Activated B cell treated with CpG ODN at 0.5 μM for 24 hours (primary cell): Measurements from ENCODE around the gene TFR2. TPM values are rescaled to one million over a fixed set of nuclear protein-coding genes. Genes with fewer than 3 reads are reported as not detected.

ENCODE experiments used
- ATAC-seq: fragments of 200-7000 bp; cut with Tn5 transposase; one replicate; pipeline ENCODE4 v1.10.0; 2021; ENCODE audit warnings: low read depth, mild to moderate bottlenecking, moderate library complexity
- CTCF ChIA-PET: fragments of 350-600 bp; sonication (Branson Sonifier 250); formaldehyde crosslinking; loops from one replicate; lab custom pipeline; 2021; ENCODE audit warnings: antibody characterized with exemption; lab: Charles Lee
- POLR2A ChIA-PET: fragments of 350-600 bp; sonication (Branson Sonifier 250); formaldehyde crosslinking; loops from one replicate; lab custom pipeline; 2021; ENCODE audit warnings: antibody characterized with exemption; lab: Charles Lee
- DNase-seq: peaks from one replicate; pipeline ENCODE4 v3.0.0; 2022
- H3K27ac Mint-ChIP-seq: one replicate; pipeline ENCODE4 v1.8.0; 2020; ENCODE audit warnings: mixed read lengths
- H3K27me3 Mint-ChIP-seq: one replicate; pipeline ENCODE4 v1.8.0; 2021; ENCODE audit warnings: mixed read lengths
- H3K36me3 Mint-ChIP-seq: one replicate; pipeline ENCODE4 v1.8.0; 2021; ENCODE audit warnings: low read depth, mixed read lengths
- H3K4me1 Mint-ChIP-seq: one replicate; pipeline ENCODE4 v1.8.0; 2021; ENCODE audit warnings: mixed read lengths
- H3K4me3 Mint-ChIP-seq: one replicate; pipeline ENCODE4 v1.8.0; 2020; ENCODE audit warnings: mild to moderate bottlenecking, mixed read lengths
- H3K9me3 Mint-ChIP-seq: one replicate; pipeline ENCODE4 v1.8.0; 2020; ENCODE audit warnings: mixed read lengths
- CTCF ChIP-seq: fragments of 200-600 bp; IDR thresholded peaks from one replicate; pipeline ENCODE4 v1.8.0; 2022; ENCODE audit warnings: antibody characterized with exemption, mild to moderate bottlenecking
- intact Hi-C: fragments of 100-400 bp; cut with micrococcal nuclease; formaldehyde crosslinking; loops from one replicate; pipeline ENCODE4 v1.15.1; 2024
- total RNA-seq: library from RNA; stranded (reverse); gene quantifications from 2 replicates; pipeline ENCODE4 v1.2.3, GENCODE V29; 2022

Gene TFR2
- total RNA-seq, 1 donor from 2014 or later = 7.5 TPM

DNA sequence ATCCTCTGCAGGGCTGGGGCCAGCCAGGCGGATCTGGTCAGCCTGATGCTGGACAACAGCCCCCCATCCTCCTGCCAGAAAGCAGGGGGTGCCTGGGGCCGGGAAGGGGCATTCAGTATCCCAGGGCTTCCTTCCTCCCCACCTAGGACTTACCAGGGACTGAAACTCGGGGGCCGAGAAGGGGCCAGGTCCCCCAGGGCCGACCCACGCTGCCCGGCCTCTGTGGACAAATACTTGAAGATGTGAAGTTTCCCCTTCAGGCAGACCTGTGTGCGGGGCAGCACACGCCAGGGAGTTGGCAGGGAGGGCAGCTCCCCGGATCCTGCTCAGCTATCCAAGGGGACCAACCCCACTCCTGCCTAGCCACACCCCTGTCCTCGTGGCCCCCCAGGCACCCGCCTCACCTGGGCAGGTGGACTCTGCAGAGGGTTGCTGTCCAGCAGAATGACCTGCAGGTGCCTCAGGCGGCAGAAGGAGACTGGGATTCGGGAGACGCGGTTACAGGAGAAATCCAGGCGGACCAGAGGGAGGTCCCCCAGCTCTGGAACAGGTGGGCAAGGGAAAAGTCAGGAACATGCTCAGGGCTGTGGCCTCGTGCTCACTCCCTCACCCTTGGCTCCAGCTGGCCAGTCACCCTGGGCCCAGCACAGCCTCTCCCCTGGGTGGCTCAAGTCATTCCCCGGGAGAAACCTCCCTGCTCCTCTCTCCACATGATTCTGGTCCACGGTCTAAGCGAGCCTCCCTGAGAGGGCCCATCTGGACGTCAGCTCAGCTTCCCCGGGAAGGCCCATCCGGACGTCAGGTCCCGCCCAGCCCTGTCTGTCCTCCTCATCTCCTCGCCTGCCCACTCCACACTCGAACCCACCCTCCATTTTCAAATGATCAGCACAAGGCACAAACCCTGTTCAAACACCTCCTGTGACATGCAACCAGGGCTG, 62.8 kb downstream of the TFR2 start:
- no peaks in the 10 kb centered on the region for H3K9me3 Mint-ChIP-seq
- H3K27ac Mint-ChIP-seq = no peak overlapping the region
- ATAC-seq (no peak), DNase-seq (no peak)
- intact Hi-C loops = no loop called here
- TF ChIP-seq CTCF = no peak
- peaks cover 14% of the 10 kb centered on the region for H3K4me1 Mint-ChIP-seq
- POLR2A ChIA-PET = interaction anchor here (0.6 to 1.3 kb wide), 4 partner anchors 8 to 119 kb away, joined by 3 to 5 read pairs (median 4); partner anchors contain the start of genes FBXO24 and MOSPD3
- H3K27me3 Mint-ChIP-seq = no peaks in the 10 kb centered on the region
- CTCF ChIA-PET = no interaction called here
- no peak overlapping the region for H3K4me3 Mint-ChIP-seq
- peaks cover 29% of the 10 kb centered on the region for H3K36me3 Mint-ChIP-seq

DNA sequence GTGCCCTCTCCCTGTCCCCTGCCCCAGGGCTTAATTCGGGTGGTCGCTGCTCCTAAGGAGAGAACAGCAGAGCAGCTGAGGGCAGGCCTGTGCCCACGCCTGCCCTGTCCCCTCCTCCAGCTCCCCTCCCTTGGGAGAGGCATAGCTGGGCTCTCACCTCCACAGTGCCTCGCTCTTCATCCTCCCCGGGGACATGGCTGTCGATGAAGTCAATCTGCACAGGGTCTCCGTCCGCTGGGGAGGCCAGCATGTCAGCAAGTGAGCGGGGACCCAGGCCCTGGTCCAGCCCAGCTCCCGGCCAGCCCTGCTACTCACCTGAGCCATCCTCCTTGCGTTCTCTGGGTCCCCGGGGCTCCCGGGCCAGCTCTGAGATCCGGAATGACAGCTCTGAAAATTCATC, 63.8 kb downstream of the TFR2 start:
- no peaks in the 10 kb centered on the region for H3K9me3 Mint-ChIP-seq
- H3K4me3 Mint-ChIP-seq = no peak overlapping the region
- ATAC-seq = no peak
- ChIA-PET POLR2A (interaction anchor here (0.5 to 1.3 kb wide), 4 partner anchors 9 to 196 kb away, joined by 3 to 5 read pairs (median 3); partner anchors contain the start of genes FBXO24 and MOSPD3), CTCF (no interaction called here)
- DNase-seq = no peak
- H3K4me1 Mint-ChIP-seq = peaks cover 4% of the 10 kb centered on the region
- H3K27ac Mint-ChIP-seq = no peak overlapping the region
- no peaks in the 10 kb centered on the region for H3K27me3 Mint-ChIP-seq
- intact Hi-C loops = no loop called here
- peaks cover 30% of the 10 kb centered on the region for H3K36me3 Mint-ChIP-seq
- TF ChIP-seq CTCF = no peak

- no peak for TF ChIP-seq CTCF
- DNase-seq = no peak
- POLR2A ChIA-PET = interaction anchor here (1.2 to 1.3 kb wide), 2 partner anchors 9 to 35 kb away, joined by 3 to 5 read pairs; partner anchors contain the start of genes FBXO24 and MOSPD3
- intact Hi-C loops = no loop called here
- peaks cover 3% of the 10 kb centered on the region for H3K4me1 Mint-ChIP-seq
- H3K27me3 Mint-ChIP-seq = no peaks in the 10 kb centered on the region
- peaks cover 32% of the 10 kb centered on the region for H3K36me3 Mint-ChIP-seq
- H3K4me3 Mint-ChIP-seq = no peak overlapping the region
- ATAC-seq = no peak
- H3K27ac Mint-ChIP-seq = no peak overlapping the region
- CTCF ChIA-PET = no interaction called here
- no peaks in the 10 kb centered on the region for H3K9me3 Mint-ChIP-seq
Observed at GRCh38 chr7:100577103-100577502, 64.2 kb downstream of the TFR2 start.

DNA sequence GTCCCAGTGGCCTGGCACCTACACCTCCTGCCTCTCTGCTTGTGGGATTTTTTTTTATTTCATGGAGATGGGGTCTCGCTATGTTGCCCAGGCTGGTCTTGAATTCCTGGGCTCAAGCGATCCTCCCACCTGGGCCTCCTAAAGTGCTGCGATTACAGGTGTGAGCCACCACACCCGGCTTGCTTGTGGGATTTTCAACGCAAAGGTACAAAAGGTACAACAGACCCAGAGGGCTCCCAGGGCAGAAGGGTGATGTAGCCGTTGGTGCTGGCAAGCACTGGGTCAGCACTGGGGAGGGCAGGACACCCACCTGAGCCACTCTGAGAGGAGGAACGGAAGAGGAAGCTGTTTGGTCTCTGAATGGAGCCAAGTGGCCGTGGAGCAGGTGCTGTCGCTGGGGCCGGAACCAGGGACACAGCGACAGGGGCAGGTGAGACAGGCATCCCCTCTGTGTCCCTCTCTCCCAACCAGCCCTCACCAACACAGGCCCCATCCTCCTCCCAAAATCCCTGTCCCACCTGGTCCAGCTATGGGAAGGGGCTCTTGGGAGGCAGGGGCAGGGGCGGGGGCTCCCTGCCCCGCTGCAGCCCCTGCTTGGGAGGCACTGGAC, 64.9 kb downstream of the TFR2 start:
- no peak for TF ChIP-seq CTCF
- ChIA-PET CTCF (no interaction called here), POLR2A (interaction anchor here (0.6 to 0.7 kb wide), 3 partner anchors 29 to 514 kb away, joined by 3 to 5 read pairs (median 5); partner anchors contain the start of gene ZCWPW1)
- intact Hi-C loops = no loop called here
- Mint-ChIP-seq H3K27ac (no peak overlapping the region), H3K4me3 (no peak overlapping the region), H3K9me3 (no peaks in the 10 kb centered on the region), H3K27me3 (no peaks in the 10 kb centered on the region), H3K4me1 (peaks cover 9% of the 10 kb centered on the region), H3K36me3 (peaks cover 35% of the 10 kb centered on the region)
- ATAC-seq (no peak), DNase-seq (no peak)
